ENCODE measurements around the gene RBL2. TPM values are rescaled to one million over a fixed set of nuclear protein-coding genes. Genes with fewer than 3 reads are reported as not detected.
"Not testable (repeated sequence)": the region's sequence is repeated elsewhere in the genome, so short reads cannot be mapped to it uniquely, and the experiment has no call there.

RBL2 gene
- polyA plus RNA-seq, 1 donor (not counting 4 experiments of a cell fraction or from before 2014, with no cell fraction given), result 44.6 TPM

DNA sequence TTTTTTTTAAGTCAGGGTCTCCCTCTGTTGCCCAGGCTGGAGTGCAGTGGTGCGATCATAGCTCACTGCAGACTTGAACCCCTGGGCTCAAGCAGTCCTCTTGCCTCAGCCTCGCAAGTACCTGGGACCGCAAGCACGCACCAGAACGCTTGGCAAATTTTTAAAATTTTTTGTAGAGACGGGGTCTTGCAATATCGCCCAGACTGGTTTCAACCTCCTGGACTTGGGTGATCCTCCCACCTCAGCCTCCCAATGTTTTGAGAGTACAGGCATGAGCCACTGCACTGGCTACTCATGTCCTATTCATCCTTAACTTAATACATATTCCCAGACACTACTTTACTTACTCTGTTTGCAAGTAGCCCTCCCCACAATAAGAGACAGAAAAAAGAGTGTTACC is 16.3 kb upstream of the RBL2 start:
- Histone ChIP-seq H3K4me2 (ENCODE audit: control insufficient read depth, extremely low read depth, insufficient read depth, low read depth, low read length) (no peak overlapping the region), H3K4me1 (ENCODE audit: control insufficient read depth, extremely low read depth, insufficient read depth, low read length) (peaks cover 3% of the 10 kb centered on the region), H3K36me3 (ENCODE audit: control insufficient read depth in 2 of 2, extremely low read depth in 1 of 2, insufficient read depth in 2 of 2, low read length in 2 of 2) (no peaks in the 10 kb centered on the region), H3K9me3 (ENCODE audit: control insufficient read depth, low read depth, low read length) (no peaks in the 10 kb centered on the region), H3K27ac (ENCODE audit: control insufficient read depth, insufficient read depth, low read length) (no peak overlapping the region), H3K9me1 (ENCODE audit: control insufficient read depth, extremely low read depth, insufficient read depth, low read length) (no peaks in the 10 kb centered on the region), H2AFZ (ENCODE audit: control insufficient read depth, low read length) (no peak overlapping the region), H4K20me1 (ENCODE audit: control insufficient read depth, extremely low read depth, insufficient read depth, low read length) (no peaks in the 10 kb centered on the region), H3K27me3 (ENCODE audit: control insufficient read depth, extremely low read depth, insufficient read depth, low read length) (no peaks in the 10 kb centered on the region), H3K79me2 (ENCODE audit: control insufficient read depth, insufficient read depth, low read length) (no peaks in the 10 kb centered on the region), H3K9ac (ENCODE audit: control insufficient read depth, extremely low read depth, insufficient read depth, low read length) (no peak overlapping the region), H3K4me3 (ENCODE audit: control insufficient read depth in 2 of 3, extremely low read depth in 1 of 3, insufficient read depth in 2 of 3, low read depth in 1 of 3, low read length in 3 of 3) (no peak overlapping the region)
- no peak for TF ChIP-seq EZH2 (IDR thresholded peaks at IDR 0.05; ENCODE audit: low read length)
- dilution Hi-C loops (cut with MboI; ENCODE audit: extremely low pct_ligation_motif_present, low sequenced_read_pairs), result no loop called here
- DNase-seq (ENCODE audit: low read depth, low spot score), result no peak
- FAIRE-seq, result no peak

DNA sequence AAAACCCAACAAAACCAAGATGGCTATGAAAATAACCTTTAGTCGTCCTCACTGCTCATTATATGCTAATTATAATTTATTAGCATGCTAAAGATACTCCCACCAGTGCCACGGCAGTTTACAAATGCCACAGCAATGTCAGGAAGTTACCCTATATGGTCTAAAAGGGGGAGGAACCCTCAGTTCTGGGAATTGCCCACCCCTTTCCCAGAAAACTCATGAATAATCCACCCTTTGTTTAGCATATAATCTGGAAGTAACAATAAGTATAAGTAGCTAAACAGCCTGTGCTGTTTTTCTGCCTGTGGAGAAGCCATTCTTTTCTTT is 14.9 kb upstream of the RBL2 start:
- H3K9me1 ChIP-seq (ENCODE audit: control insufficient read depth, extremely low read depth, insufficient read depth, low read length); H3K9me3 ChIP-seq (ENCODE audit: control insufficient read depth, low read depth, low read length); H3K27ac ChIP-seq (ENCODE audit: control insufficient read depth, insufficient read depth, low read length); H3K4me2 ChIP-seq (ENCODE audit: control insufficient read depth, extremely low read depth, insufficient read depth, low read depth, low read length); H3K27me3 ChIP-seq (ENCODE audit: control insufficient read depth, extremely low read depth, insufficient read depth, low read length); H3K79me2 ChIP-seq (ENCODE audit: control insufficient read depth, insufficient read depth, low read length); H4K20me1 ChIP-seq (ENCODE audit: control insufficient read depth, extremely low read depth, insufficient read depth, low read length); dilution Hi-C loops (cut with MboI; ENCODE audit: extremely low pct_ligation_motif_present, low sequenced_read_pairs); DNase-seq (ENCODE audit: low read depth, low spot score); H3K9ac ChIP-seq (ENCODE audit: control insufficient read depth, extremely low read depth, insufficient read depth, low read length); H3K4me1 ChIP-seq (ENCODE audit: control insufficient read depth, extremely low read depth, insufficient read depth, low read length); H3K36me3 ChIP-seq (ENCODE audit: control insufficient read depth in 2 of 2, extremely low read depth in 1 of 2, insufficient read depth in 2 of 2, low read length in 2 of 2); FAIRE-seq; H3K4me3 ChIP-seq (ENCODE audit: control insufficient read depth in 2 of 3, extremely low read depth in 1 of 3, insufficient read depth in 2 of 3, low read depth in 1 of 3, low read length in 3 of 3); H2AFZ ChIP-seq (ENCODE audit: control insufficient read depth, low read length): not testable (repeated sequence)

DNA sequence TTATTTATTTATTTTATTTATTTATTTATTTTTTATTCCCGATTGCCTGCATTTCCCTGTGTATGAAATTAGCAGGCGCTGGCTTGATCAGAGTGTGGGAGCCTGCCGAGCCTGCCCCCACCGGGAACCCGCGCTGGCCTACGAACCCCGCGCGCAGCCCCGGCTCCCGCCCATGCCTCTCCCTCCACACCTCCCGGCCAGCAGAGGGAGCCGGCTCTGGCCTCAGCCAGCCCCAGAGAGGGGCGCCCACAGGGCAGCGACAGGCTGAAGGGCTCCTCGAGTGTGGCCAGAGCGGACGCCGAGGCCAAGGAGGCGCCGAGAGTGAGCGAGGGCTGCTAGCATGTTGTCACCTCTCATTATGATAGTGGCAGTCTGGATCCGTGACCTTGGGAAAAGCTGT is 13.0 kb upstream of the RBL2 start:
- dilution Hi-C loops (cut with MboI; ENCODE audit: extremely low pct_ligation_motif_present, low sequenced_read_pairs), result no loop called here
- Histone ChIP-seq H3K36me3 (ENCODE audit: control insufficient read depth in 2 of 2, extremely low read depth in 1 of 2, insufficient read depth in 2 of 2, low read length in 2 of 2) (no peaks in the 10 kb centered on the region), H3K4me2 (ENCODE audit: control insufficient read depth, extremely low read depth, insufficient read depth, low read depth, low read length) (no peak overlapping the region), H3K9ac (ENCODE audit: control insufficient read depth, extremely low read depth, insufficient read depth, low read length) (no peak overlapping the region), H4K20me1 (ENCODE audit: control insufficient read depth, extremely low read depth, insufficient read depth, low read length) (no peaks in the 10 kb centered on the region), H3K27ac (ENCODE audit: control insufficient read depth, insufficient read depth, low read length) (no peak overlapping the region), H3K4me3 (ENCODE audit: control insufficient read depth in 2 of 3, extremely low read depth in 1 of 3, insufficient read depth in 2 of 3, low read depth in 1 of 3, low read length in 3 of 3) (no peak overlapping the region), H3K9me1 (ENCODE audit: control insufficient read depth, extremely low read depth, insufficient read depth, low read length) (no peaks in the 10 kb centered on the region), H3K9me3 (ENCODE audit: control insufficient read depth, low read depth, low read length) (no peaks in the 10 kb centered on the region), H3K79me2 (ENCODE audit: control insufficient read depth, insufficient read depth, low read length) (no peaks in the 10 kb centered on the region), H3K27me3 (ENCODE audit: control insufficient read depth, extremely low read depth, insufficient read depth, low read length) (no peaks in the 10 kb centered on the region), H2AFZ (ENCODE audit: control insufficient read depth, low read length) (no peak overlapping the region), H3K4me1 (ENCODE audit: control insufficient read depth, extremely low read depth, insufficient read depth, low read length) (no peaks in the 10 kb centered on the region)
- TF ChIP-seq, protein P1, sequence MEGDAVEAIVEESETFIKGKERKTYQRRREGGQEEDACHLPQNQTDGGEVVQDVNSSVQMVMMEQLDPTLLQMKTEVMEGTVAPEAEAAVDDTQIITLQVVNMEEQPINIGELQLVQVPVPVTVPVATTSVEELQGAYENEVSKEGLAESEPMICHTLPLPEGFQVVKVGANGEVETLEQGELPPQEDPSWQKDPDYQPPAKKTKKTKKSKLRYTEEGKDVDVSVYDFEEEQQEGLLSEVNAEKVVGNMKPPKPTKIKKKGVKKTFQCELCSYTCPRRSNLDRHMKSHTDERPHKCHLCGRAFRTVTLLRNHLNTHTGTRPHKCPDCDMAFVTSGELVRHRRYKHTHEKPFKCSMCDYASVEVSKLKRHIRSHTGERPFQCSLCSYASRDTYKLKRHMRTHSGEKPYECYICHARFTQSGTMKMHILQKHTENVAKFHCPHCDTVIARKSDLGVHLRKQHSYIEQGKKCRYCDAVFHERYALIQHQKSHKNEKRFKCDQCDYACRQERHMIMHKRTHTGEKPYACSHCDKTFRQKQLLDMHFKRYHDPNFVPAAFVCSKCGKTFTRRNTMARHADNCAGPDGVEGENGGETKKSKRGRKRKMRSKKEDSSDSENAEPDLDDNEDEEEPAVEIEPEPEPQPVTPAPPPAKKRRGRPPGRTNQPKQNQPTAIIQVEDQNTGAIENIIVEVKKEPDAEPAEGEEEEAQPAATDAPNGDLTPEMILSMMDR (optimal IDR thresholded peaks at IDR 0.05 in 1 of 3, IDR thresholded peaks at IDR 0.05 in 1 of 3, conservative IDR thresholded peaks at IDR 0.05 in 1 of 3; ENCODE audit: extremely low read depth in 1 of 3, insufficient read depth in 2 of 3, low read length in 3 of 3), result no peak
- TF ChIP-seq EZH2 (IDR thresholded peaks at IDR 0.05; ENCODE audit: low read length), result no peak
- DNase-seq (ENCODE audit: low read depth, low spot score), result no peak
- FAIRE-seq, result no peak

DNA sequence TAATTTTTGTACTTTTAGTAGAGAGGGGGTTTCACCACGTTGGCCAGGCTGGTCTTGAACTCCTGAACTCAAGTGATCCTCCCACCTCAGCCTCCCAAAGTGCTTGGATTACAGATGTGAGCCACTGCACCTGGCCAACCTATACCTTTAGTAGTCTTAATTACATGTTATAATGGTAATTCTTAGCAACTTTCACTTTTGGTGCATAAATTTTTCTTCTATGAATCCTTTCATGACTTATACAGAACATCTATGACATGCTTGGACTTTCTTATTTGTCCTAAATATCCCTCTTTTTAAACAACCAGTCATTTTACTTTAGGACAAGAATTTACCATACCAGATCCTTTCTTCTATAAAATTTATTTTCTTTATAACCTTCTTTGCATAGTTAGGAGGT is 10.3 kb upstream of the RBL2 start:
- H4K20me1 ChIP-seq (ENCODE audit: control insufficient read depth, extremely low read depth, insufficient read depth, low read length); DNase-seq (ENCODE audit: low read depth, low spot score); FAIRE-seq; H3K9me3 ChIP-seq (ENCODE audit: control insufficient read depth, low read depth, low read length); H3K79me2 ChIP-seq (ENCODE audit: control insufficient read depth, insufficient read depth, low read length); H2AFZ ChIP-seq (ENCODE audit: control insufficient read depth, low read length); H3K36me3 ChIP-seq (ENCODE audit: control insufficient read depth in 2 of 2, extremely low read depth in 1 of 2, insufficient read depth in 2 of 2, low read length in 2 of 2); H3K27ac ChIP-seq (ENCODE audit: control insufficient read depth, insufficient read depth, low read length); H3K27me3 ChIP-seq (ENCODE audit: control insufficient read depth, extremely low read depth, insufficient read depth, low read length); H3K4me1 ChIP-seq (ENCODE audit: control insufficient read depth, extremely low read depth, insufficient read depth, low read length); H3K4me2 ChIP-seq (ENCODE audit: control insufficient read depth, extremely low read depth, insufficient read depth, low read depth, low read length); H3K9me1 ChIP-seq (ENCODE audit: control insufficient read depth, extremely low read depth, insufficient read depth, low read length); H3K9ac ChIP-seq (ENCODE audit: control insufficient read depth, extremely low read depth, insufficient read depth, low read length); H3K4me3 ChIP-seq (ENCODE audit: control insufficient read depth in 2 of 3, extremely low read depth in 1 of 3, insufficient read depth in 2 of 3, low read depth in 1 of 3, low read length in 3 of 3); dilution Hi-C loops (cut with MboI; ENCODE audit: extremely low pct_ligation_motif_present, low sequenced_read_pairs): not testable (repeated sequence)
